ENCODE measurements around the gene ALDH16A1. TPM values are rescaled to one million over a fixed set of nuclear protein-coding genes. Genes with fewer than 3 reads are reported as not detected.

Gene ALDH16A1
- polyA plus RNA-seq, 1 donor (not counting 4 experiments of a cell fraction or from before 2014, with no cell fraction given): 7.1 TPM

DNA sequence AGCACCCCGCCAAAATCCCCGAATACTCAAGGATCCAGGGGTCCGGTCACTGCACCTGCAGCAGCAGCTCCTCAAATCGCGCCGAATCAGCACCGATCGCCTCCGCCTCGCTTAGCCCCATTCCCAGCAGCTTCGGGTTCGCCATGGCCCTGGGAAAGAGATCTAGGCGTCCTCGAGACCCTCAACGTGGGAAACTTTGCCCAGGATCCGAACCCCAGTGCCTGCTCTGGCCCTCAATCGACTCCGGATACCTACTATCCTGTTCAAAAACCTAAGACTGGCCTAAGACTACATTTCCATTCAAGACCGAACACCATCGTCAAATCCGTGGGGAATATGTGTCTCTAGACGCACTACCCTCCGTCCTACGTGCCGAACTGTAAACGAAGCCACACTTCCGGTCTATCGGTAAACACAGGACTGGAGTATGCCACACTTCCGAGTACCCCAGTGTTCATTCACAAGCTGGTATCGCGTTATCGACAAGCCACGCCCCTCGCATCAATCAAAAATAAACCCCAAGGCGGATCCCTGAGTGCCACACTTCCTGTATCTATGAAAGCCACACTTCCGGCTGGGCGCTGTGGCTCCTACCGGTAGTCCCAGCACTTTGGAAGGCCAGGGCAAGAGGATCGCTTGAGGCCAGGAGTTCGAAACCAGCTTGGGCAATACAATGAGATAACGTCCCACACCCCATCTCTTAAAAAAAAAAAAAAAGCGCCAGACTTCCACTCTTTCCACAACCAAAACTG, 1.4 kb upstream of the ALDH16A1 start, which contains the start of gene PIH1D1:
TSS of gene PIH1D1 (minus strand) at position 385 of the 752 bp plus-strand sequence. CDS start at position 145, 240 bp downstream.
- DNase-seq (ENCODE audit: low read depth, low spot score): peak; percentile 98
- H2AFZ ChIP-seq (ENCODE audit: control insufficient read depth, low read length): peak within 1 kb of the TSS; percentile 92
- peak; percentile 94 for FAIRE-seq
- peaks cover 21% of the 10 kb centered on the region for H3K79me2 ChIP-seq (ENCODE audit: control insufficient read depth, insufficient read depth, low read length)
- peak within 1 kb of the TSS; percentile 90 for H3K27ac ChIP-seq (ENCODE audit: control insufficient read depth, insufficient read depth, low read length)
- no peaks in the 10 kb centered on the region for H4K20me1 ChIP-seq (ENCODE audit: control insufficient read depth, extremely low read depth, insufficient read depth, low read length)
- H3K4me3 ChIP-seq (ENCODE audit: control insufficient read depth in 2 of 3, extremely low read depth in 1 of 3, insufficient read depth in 2 of 3, low read depth in 1 of 3, low read length in 3 of 3): peak within 1 kb of the TSS; percentile 78 to 98 (median 88)
- H3K4me2 ChIP-seq (ENCODE audit: control insufficient read depth, extremely low read depth, insufficient read depth, low read depth, low read length): peak within 1 kb of the TSS; percentile 96
- H3K27me3 ChIP-seq (ENCODE audit: control insufficient read depth, extremely low read depth, insufficient read depth, low read length): no peaks in the 10 kb centered on the region
- H3K4me1 ChIP-seq (ENCODE audit: control insufficient read depth, extremely low read depth, insufficient read depth, low read length): peaks cover 13% of the 10 kb centered on the region
- H3K9me3 ChIP-seq (ENCODE audit: control insufficient read depth, low read depth, low read length): no peaks in the 10 kb centered on the region
- TF ChIP-seq EZH2 (IDR thresholded peaks at IDR 0.05; ENCODE audit: low read length) (no peak), CTCF (optimal IDR thresholded peaks at IDR 0.05 in 1 of 3, IDR thresholded peaks at IDR 0.05 in 1 of 3, conservative IDR thresholded peaks at IDR 0.05 in 1 of 3; ENCODE audit: extremely low read depth in 1 of 3, insufficient read depth in 2 of 3, low read length in 3 of 3) (peak in 1 of 3 experiments; percentile 24)
- dilution Hi-C loops (cut with MboI; ENCODE audit: extremely low pct_ligation_motif_present, low sequenced_read_pairs): no loop called here
- no peaks in the 10 kb centered on the region for H3K9me1 ChIP-seq (ENCODE audit: control insufficient read depth, extremely low read depth, insufficient read depth, low read length)
- peaks cover 7 to 12% of the 10 kb centered on the region in 2 experiments for H3K36me3 ChIP-seq (ENCODE audit: control insufficient read depth in 2 of 2, extremely low read depth in 1 of 2, insufficient read depth in 2 of 2, low read length in 2 of 2)
- peak within 1 kb of the TSS; percentile 99 for H3K9ac ChIP-seq (ENCODE audit: control insufficient read depth, extremely low read depth, insufficient read depth, low read length)

- Histone ChIP-seq H3K4me2 (ENCODE audit: control insufficient read depth, extremely low read depth, insufficient read depth, low read depth, low read length) (peak overlapping the region; percentile 86), H3K27ac (ENCODE audit: control insufficient read depth, insufficient read depth, low read length) (peak overlapping the region; percentile 97), H3K4me1 (ENCODE audit: control insufficient read depth, extremely low read depth, insufficient read depth, low read length) (peaks cover 13% of the 10 kb centered on the region), H3K9me1 (ENCODE audit: control insufficient read depth, extremely low read depth, insufficient read depth, low read length) (no peaks in the 10 kb centered on the region), H4K20me1 (ENCODE audit: control insufficient read depth, extremely low read depth, insufficient read depth, low read length) (no peaks in the 10 kb centered on the region), H3K79me2 (ENCODE audit: control insufficient read depth, insufficient read depth, low read length) (peaks cover 21% of the 10 kb centered on the region), H3K4me3 (ENCODE audit: control insufficient read depth in 2 of 3, extremely low read depth in 1 of 3, insufficient read depth in 2 of 3, low read depth in 1 of 3, low read length in 3 of 3) (peak overlapping the region; percentile 67 to 98 (median 68)), H3K9ac (ENCODE audit: control insufficient read depth, extremely low read depth, insufficient read depth, low read length) (peak overlapping the region; percentile 99), H2AFZ (ENCODE audit: control insufficient read depth, low read length) (peak overlapping the region; percentile 92), H3K27me3 (ENCODE audit: control insufficient read depth, extremely low read depth, insufficient read depth, low read length) (no peaks in the 10 kb centered on the region), H3K36me3 (ENCODE audit: control insufficient read depth in 2 of 2, extremely low read depth in 1 of 2, insufficient read depth in 2 of 2, low read length in 2 of 2) (peaks cover 6 to 7% of the 10 kb centered on the region in 2 experiments), H3K9me3 (ENCODE audit: control insufficient read depth, low read depth, low read length) (no peaks in the 10 kb centered on the region)
- DNase-seq (ENCODE audit: low read depth, low spot score) (no peak), FAIRE-seq (no peak)
- no peak for TF ChIP-seq CTCF (optimal IDR thresholded peaks at IDR 0.05 in 1 of 3, IDR thresholded peaks at IDR 0.05 in 1 of 3, conservative IDR thresholded peaks at IDR 0.05 in 1 of 3; ENCODE audit: extremely low read depth in 1 of 3, insufficient read depth in 2 of 3, low read length in 3 of 3)
- TF ChIP-seq EZH2 (IDR thresholded peaks at IDR 0.05; ENCODE audit: low read length): no peak
- dilution Hi-C loops (cut with MboI; ENCODE audit: extremely low pct_ligation_motif_present, low sequenced_read_pairs): no loop called here
Observed at GRCh38 chr19:49453757-49454240, 774 bp downstream of the ALDH16A1 start.
